GM19467 (cell line): ENCODE measurements around the gene CD180.
"Not testable (repeated sequence)": the region's sequence is repeated elsewhere in the genome, so short reads cannot be mapped to it uniquely, and the experiment has no call there.

ENCODE experiments used
- ATAC-seq: cut with Tn5 transposase; IDR thresholded peaks from one replicate; pipeline ENCODE4 v1.9.1; 2021; ENCODE audit warnings: mild to moderate bottlenecking, moderate library complexity; ENCODE audit not compliant: unreplicated experiment

The CD180 gene

DNA sequence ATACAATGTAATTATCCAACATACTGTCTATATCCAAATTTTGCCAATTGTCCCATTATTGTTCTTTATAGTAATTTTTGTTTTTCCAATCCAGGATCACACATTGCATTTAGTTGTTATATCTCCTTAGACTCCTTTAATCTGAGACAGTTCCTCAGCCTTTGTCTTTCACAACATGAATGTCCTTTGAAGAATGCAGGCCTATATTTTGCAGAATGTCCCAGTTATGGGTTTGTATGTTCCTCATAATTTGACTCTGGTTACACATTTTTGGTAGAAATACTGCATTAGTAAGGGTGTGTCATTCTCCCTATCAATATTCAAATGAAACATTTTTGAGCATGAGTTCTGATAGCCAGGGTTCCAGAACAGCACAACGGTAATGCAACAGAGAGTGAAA, 6.7 kb downstream of the CD180 start:
- no peak for ATAC-seq

DNA sequence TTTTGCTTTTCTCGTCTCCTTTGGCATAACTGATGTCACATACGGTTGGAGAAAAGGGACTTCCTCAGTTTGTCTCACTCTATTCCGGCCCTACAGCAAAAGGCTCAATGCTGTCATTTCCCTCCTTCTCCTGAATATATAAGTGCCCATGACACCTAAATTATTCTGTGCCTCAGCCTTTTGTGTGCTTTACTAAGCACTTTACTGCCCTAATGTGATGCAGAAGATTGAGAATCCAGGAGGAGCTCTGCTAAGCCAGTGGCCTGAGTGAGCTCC, 7.6 kb downstream of the CD180 start:
- ATAC-seq: no peak

DNA sequence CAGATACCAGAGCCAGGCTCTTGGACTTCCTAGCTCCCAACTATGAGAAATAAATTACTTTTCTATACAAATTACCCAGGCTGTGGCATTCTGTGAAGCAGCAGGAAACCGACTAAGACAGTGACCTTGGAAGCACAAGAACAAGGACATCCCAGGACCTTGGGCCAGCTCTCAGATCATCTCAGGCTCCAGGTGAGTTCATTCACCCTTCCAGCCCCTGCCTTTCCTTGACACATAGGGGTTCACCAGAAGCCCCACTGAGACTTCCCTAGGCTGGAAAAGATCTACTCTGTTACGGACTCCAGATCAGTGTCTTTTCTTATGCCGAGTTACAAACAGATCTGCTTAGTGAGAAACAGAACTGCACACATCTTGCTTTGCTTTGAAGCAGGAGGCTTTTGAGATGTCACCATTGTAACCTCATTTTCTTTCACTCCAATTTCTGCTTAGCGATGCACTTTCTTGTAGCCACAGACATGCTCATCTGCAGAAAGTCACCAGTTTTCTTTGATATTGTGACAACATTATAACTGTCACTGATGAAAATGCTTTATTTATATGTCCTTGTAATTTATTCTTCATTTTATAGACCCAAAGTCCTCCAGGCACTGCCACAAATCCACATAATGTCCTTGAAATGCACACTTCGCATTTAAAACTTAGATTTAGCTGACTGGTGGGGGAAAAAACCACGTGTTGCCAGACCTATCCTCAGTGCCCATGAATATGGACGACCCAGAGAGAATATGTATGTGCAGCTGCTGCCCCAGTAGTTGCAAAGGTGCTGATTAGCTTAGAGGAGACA, 8.1 kb downstream of the CD180 start:
- ATAC-seq: no peak

DNA sequence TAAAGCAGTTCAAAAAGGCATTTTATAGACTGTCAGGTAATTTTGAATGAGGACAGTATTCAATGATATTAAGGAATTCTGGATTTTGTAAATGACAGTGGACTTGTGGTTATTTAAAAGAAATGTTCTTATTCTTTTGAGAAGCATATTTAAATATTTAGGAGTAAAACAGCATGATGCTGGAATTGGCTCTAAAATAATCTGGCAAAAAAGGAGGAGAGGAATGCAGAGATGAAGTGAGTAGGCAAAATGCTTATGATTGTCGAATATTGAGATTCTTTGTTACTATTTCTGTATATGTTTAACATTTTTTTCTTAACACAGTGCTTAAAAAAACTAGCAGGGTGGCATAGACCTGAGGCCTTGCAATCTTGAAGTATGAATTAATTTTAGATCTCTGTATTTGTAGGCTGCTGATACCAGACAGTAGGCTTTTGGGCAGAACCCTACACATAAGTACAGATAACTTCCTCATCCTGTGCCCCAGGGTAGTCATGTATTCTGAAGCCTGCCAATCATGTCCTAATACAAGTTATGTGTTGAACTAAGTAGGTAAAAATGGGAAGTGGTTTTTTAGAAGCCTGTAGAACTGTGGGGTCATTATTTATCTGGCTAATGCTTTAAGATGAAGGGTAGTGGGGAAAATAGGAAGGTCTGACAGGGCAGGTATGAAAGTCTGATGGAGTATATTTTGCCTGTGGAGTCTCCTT, 9.4 kb downstream of the CD180 start:
- peak; percentile 72 for ATAC-seq

DNA sequence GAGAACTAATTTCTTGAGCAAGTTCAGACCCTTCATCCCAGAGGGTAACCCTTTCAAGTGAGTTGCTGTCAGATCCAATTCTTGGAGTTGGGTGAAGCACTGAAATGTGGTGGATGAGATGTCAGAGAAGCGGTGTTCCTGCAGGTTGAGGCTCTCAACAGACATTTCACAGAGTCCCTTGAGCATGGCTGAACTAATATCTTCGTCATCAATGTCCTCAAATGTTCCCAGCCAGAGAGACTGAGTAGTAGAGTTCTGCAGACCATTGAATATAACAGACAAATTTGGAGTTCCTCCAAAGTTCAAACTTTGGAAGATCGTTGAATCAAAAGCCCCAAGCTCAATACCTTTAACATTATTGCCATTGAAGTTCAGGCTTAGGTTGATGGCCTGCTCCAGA, 12.7 kb downstream of the CD180 start:
- no peak for ATAC-seq

DNA sequence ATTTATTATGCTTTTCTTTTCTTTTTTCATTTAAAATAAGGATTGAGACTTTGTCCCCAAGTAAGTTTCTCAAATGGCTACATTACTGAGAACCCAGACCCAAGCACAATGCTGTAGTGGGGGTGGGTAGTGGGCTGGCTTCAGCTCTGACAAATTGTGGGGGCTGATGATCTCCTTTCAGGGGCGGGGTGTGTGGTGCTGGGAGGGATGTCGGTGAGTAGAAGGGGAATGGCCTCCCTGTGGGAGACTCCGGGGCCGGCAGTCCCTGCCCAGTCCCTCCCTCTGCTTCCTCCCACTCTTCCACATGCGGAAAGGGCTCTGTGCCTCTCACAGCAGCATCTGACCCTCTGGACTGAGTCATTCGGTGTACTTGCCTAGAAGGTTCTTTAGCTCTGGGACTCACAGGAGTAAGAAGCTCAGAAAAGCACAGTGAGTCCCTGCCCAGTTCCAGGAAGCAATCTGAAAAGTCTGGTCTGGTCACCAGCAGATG, 14.3 kb downstream of the CD180 start:
- no peak for ATAC-seq

DNA sequence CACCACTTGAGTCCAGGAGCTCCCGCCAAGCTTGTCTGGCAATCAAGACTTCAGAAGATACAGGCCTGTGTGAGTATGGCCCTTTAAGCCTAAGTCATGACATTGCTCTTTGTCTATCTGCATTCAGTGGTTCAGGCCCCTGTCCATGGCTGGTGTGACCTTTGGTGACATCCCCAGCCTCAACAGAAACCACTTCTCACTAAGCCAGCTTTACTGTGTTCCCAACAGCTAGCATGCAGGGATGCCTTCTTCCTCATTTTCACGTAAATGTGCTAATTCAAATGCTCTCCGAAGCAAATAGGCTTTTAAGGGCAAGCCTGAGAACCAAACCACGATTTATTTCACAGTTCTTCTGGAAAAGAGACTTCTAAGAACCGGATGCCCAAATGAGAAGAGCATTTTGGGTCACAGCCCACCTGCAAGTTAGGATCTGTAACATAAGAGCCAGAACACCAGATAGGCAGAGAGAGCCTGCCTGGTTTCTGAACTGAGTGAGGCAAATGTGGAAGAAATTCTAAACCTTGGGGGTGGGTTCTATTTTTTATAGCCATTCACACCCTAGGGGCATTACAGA, 14.9 kb downstream of the CD180 start:
- ATAC-seq: no peak

DNA sequence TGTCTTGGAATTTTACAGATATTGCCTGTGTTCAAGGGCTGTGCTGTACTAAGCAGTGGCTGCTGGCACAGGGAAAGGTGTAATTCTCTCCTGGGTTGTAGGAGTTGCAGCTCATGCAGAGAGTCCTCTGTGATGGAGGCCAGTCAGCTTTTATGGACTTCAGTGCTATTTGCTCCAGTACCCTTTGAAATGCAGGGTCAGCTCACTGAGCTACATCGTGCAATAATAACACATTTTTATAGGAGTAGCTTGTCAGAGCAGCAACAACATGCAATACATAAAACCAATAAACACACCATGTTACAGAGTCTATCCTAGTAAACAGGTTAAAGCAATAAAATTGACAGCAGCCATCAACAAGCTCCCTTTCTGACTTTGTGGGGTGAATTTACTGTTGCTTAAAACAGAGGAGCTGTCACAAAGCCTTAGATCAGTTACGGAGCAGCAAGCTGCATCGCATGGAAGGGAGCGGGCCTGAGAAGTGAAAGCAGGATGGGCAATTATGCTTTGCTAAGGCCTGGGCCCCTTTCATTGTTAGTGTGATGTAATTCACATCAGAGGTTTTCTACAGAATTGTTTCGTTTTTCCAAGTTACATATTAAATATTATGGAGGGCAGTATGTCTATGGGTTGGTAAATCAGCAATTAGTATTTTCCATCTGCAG, 16.8 kb downstream of the CD180 start:
- no peak for ATAC-seq

DNA sequence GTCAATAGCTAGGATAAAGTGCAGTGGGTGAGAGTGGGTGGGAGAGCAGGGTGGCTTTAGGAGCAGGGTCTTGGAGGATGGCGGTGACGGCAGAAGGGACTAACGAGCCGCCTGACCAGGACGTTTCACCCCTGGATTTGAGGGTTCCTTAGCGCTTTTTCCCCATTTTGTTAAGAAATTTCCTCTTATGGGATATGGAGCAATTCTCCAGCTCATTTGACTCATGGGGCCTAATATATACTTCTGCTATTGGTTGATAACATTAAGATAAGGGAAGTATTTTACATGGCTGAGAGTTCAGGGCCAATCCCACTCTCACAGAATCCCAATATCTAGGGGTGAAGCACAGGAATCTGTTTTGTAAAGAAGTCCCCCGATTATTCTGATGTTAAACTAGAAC, 17.6 kb downstream of the CD180 start:
- ATAC-seq: no peak

DNA sequence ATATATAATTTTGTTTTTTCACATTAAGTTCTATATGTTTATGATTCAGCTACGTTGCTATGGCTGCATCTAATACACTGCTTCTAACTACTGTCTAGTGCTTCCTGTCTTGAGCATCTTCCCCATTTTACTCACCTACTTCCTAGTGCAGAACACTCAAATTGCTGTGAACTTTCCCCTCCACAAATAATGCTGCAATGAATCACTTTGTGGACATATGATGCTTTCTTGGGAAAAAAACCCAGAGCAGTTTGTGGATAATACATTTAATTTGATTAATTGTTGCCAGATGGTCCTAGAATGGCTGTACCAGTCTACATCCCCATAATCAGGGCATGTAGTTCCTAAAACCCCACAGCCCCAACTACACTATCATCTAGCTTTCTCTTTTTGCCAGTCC, 18.5 kb downstream of the CD180 start:
- ATAC-seq: no peak

DNA sequence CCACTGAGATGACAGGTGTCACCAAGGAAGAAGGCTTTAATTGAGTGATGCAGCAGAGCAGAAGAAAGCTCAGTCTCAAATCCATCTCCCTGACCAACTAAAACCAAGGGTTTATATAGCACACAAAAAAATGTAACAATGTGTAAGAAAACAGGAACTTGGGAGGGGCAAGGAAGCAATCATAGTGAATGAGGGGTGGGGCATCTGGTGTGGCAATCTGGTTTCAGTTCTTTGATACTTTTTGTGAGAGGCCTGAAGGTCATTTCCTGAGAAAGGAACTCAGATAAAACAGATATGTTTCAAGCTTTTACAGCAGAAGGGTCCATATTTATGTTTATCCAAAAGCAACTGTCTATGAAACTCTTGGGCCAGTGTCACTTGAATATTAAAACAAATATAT, 19.7 kb downstream of the CD180 start:
- no peak for ATAC-seq

DNA sequence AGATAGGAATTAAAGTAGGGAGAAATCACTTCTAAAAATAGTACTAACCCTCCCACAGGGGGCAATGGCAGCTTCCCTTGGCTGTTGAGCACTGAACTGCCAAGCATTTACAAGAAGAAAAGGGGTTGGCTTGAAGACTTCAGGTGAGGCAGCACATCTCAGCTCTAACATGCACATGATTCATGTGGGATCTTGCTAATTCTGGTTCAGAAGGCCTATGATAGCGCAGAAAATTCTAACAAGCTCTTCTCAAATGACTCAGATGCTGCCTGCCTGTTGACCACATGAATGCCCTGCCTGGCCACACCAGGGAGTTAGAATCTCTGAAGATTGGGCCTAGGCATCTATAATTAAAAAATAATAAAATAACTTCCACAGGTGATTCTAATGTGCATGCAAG, 22.6 kb downstream of the CD180 start:
- ATAC-seq: no peak

DNA sequence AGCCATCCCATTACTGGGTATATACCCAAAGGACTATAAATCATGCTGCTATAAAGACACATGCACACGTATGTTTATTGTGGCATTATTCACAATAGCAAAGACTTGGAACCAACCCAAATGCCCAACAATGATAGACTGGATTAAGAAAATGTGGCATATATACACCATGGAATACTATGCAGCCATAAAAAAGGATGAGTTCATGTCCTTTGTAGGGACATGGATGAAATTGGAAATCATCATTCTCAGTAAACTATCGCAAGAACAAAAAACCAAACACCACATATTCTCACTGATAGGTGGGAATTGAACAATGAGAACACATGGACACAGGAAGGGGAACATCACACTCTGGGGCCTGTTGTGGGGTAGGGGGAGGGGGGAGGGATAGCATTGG, 23.2 kb downstream of the CD180 start:
- not testable (repeated sequence) for ATAC-seq

DNA sequence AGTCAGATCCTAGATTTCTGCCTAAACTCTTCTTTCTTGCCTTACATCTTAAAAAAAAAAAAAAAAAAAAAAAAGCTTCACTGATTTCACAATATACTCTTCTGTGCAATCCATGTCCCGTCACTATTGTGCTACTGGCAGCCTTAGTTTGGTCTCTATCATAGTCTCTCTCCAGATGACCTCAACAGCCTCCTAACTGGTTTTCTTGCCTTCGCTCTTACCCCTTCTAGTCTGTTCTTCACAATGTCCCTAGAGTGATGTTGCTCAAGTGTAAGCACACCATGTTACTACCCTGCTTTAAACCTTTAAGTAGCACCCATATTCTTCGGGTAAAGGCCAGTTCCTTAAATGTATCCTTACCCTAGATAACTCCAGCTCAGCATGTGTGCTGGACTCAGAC, 25.8 kb downstream of the CD180 start:
- no peak for ATAC-seq

DNA sequence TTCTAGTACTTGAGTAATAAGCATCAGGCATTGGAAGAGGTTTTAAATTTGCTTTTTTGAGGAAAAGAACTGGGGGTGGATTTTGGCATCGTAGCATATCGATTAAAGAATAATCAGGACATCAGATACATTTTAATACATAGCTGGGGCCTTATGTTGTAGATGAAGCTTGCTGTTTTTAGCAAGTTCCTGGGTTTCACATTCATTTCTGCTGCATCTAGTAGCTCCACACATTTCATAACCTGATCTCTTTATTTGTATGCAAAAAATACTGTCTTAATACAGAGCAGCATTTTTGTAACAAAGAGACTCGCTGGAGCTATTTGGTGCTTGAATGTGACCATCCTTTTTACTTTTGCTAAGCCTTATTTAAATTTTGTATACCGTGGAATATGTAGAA, 28.5 kb downstream of the CD180 start:
- no peak for ATAC-seq

DNA sequence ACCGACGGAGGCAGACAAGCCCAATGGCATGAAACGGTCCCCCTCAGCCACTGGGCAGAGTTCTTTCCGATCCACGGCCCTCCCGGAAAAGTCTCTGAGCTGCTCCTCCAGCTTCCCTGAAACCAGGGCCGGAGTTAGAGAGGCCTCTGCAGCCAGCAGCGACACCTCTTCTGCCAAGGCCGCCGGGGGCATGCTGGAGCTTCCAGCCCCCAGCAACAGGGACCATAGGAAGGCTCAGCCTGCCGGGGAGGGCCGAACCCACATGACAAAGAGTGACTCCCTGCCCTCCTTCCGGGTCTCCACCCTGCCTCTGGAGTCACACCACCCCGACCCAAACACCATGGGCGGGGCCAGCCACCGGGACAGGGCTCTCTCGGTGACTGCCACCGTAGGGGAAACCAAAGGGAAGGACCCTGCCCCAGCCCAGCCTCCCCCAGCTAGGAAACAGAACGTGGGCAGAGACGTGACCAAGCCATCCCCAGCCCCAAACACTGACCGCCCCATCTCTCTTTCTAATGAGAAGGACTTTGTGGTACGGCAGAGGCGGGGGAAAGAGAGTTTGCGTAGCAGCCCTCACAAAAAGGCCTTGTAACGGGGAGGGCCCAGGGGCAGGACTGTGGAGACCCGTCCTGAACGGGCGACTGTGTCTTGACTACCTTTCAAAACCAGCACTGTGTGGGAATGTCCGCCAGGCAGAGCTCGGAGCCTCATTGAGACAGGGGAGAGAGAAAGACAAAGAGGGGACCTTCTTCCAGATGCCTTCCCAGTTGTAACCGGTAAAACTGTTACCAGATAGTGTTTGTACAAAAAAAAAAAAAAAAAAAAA, 29.9 kb downstream of the CD180 start:
- ATAC-seq: peak; percentile 30

DNA sequence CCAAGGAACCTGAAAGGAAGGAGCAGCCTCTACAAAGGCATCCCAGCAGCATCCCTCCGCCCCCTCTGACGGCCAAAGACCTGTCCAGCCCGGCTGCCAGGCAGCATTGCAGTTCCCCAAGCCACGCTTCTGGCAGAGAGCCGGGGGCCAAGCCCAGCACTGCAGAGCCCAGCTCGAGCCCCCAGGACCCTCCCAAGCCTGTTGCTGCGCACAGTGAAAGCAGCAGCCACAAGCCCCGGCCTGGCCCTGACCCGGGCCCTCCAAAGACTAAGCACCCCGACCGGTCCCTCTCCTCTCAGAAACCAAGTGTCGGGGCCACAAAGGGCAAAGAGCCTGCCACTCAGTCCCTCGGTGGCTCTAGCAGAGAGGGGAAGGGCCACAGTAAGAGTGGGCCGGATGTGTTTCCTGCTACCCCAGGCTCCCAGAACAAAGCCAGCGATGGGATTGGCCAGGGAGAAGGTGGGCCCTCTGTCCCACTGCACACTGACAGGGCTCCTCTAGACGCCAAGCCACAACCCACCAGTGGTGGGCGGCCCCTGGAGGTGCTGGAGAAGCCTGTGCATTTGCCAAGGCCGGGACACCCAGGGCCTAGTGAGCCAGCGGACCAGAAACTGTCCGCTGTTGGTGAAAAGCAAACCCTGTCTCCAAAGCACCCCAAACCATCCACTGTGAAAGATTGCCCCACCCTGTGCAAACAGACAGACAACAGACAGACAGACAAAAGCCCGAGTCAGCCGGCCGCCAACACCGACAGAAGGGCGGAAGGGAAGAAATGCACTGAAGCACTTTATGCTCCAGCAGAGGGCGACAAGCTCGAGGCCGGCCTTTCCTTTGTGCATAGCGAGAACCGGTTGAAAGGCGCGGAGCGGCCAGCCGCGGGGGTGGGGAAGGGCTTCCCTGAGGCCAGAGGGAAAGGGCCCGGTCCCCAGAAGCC, 30.8 kb downstream of the CD180 start:
- ATAC-seq: peak; percentile 82

DNA sequence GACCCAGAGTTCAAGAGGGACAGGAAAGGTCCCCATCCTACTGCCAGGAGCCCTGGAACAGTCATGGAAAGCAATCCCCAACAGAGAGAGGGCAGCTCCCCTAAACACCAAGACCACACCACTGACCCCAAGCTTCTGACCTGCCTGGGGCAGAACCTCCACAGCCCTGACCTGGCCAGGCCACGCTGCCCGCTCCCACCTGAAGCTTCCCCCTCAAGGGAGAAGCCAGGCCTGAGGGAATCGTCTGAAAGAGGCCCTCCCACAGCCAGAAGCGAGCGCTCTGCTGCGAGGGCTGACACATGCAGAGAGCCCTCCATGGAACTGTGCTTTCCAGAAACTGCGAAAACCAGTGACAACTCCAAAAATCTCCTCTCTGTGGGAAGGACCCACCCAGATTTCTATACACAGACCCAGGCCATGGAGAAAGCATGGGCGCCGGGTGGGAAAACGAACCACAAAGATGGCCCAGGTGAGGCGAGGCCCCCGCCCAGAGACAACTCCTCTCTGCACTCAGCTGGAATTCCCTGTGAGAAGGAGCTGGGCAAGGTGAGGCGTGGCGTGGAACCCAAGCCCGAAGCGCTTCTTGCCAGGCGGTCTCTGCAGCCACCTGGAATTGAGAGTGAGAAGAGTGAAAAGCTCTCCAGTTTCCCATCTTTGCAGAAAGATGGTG, 31.6 kb downstream of the CD180 start:
- ATAC-seq: no peak

DNA sequence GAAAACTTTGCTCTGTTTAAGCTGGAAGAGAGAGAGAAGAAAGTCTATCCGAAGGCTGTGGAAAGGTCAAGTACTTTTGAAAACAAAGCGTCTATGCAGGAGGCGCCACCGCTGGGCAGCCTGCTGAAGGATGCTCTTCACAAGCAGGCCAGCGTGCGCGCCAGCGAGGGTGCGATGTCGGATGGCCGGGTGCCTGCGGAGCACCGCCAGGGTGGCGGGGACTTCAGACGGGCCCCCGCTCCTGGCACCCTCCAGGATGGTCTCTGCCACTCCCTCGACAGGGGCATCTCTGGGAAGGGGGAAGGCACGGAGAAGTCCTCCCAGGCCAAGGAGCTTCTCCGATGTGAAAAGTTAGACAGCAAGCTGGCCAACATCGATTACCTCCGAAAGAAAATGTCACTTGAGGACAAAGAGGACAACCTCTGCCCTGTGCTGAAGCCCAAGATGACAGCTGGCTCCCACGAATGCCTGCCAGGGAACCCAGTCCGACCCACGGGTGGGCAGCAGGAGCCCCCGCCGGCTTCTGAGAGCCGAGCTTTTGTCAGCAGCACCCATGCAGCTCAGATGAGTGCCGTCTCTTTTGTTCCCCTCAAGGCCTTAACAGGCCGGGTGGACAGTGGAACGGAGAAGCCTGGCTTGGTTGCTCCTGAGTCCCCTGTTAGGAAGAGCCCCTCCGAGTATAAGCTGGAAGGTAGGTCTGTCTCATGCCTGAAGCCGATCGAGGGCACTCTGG, 32.6 kb downstream of the CD180 start:
- ATAC-seq: no peak
